Ovary (tissue), 9 donors: ENCODE measurements around the gene PLCB2. TPM values are rescaled to one million over a fixed set of nuclear protein-coding genes. Genes with fewer than 3 reads are reported as not detected.

Experiments used
- DNase-seq, 5 donors: peaks; one replicate each; pipeline ENCODE4 v3.0.0-alpha.2; 2019 to 2020
- H3K27ac ChIP-seq, 2 donors: fragments of 200-600 bp; one replicate each; pipeline versions ENCODE4 v1.5.1 to v1.8.0; 2019 to 2022
- H3K27me3 ChIP-seq: fragments of 200-600 bp; one replicate; pipeline ENCODE4 v1.8.0; 2022
- H3K36me3 ChIP-seq: fragments of 200-600 bp; sonication (generic); one replicate; pipeline ENCODE4 v1.5.1; 2019
- H3K4me1 ChIP-seq: one replicate; pipeline ENCODE4 v1.8.1; 2013; ENCODE audit warnings: mild to moderate bottlenecking, moderate library complexity; ENCODE audit not compliant: insufficient read depth
- H3K4me3 ChIP-seq: fragments of 200-600 bp; sonication (generic); one replicate; pipeline ENCODE4 v1.5.1; 2017
- H3K9me3 ChIP-seq, 2 donors: fragments of 200-600 bp in 1 of 2; sonication (generic) in 1 of 2; one replicate each; pipeline versions ENCODE4 v1.5.1 to v1.8.1; 2013 to 2019; ENCODE audit warnings: mild to moderate bottlenecking in 1 of 2, moderate library complexity in 1 of 2
- EP300 ChIP-seq: sonication (generic); formaldehyde crosslinking; IDR thresholded peaks from one replicate; pipeline ENCODE4 v1.6.1; 2017; ENCODE audit warnings: antibody characterized with exemption
- POLR2A ChIP-seq: fragments of 450-650 bp; IDR thresholded peaks from one replicate; pipeline ENCODE4 v1.6.1; 2017; ENCODE audit warnings: antibody characterized with exemption, mild to moderate bottlenecking, moderate library complexity
- WGBS, 3 donors: extraction: QIAGEN DNeasy Blood & Tissue Kit in 1 of 3; methylation state at CpG; one replicate each; pipeline versions ENCODE4 v1.1.5 to v1.1.7; 2013 to 2017; 5-methylcytosine and 5-hydroxymethylcytosine counted together
- intact Hi-C, 4 donors: fragments of 100-400 bp; cut with DNase I; formaldehyde crosslinking; loops; one replicate each; pipeline versions ENCODE4 v1.11.0 to v1.15.1; 2022 to 2023
- polyA plus RNA-seq, 2 donors: library from polyadenylated mRNA; stranded (reverse); fragments of 200-250 nt in 1 of 2; fragments of 350-450 nt in 1 of 2; fragmentation: Illumina TruSeq in 1 of 2; extraction: RNeasy Lipid Tissue Mini Kit (QIAGEN cat#74804) in 1 of 2; gene quantifications; one replicate each; pipeline ENCODE4 v1.2.3, GENCODE V29; 2013 to 2014
- total RNA-seq, 7 donors: library from RNA; depleted of rRNA in 2 of 7; stranded (reverse); fragments of >200 nt in 2 of 7; fragmentation: NEBNext Ultra II Directional in 3 of 7; extraction: Animal tissue kit (Norgen Biotek cat#: 25700) in 3 of 7; gene quantifications; one replicate each; pipeline versions ENCODE4 v1.1.0 to v1.2.4, GENCODE V29; 2016 to 2023
- TF ChIP-seq, protein P1 (sequence below), 3 donors: fragments of 450-650 bp in 2 of 3; fragments of 200-600 bp in 1 of 3; IDR thresholded peaks; one replicate each; pipeline versions ENCODE4 v1.5.1 to v1.8.0; 2016 to 2022; ENCODE audit warnings: antibody characterized with exemption in 3 of 3, mild to moderate bottlenecking in 1 of 3
- donor health status: DM: no; HTN: no; CAD: no; lungs with moderate emphysema.
- donor health status: DM: no; HTN: no; CAD: no.
- donor health status: Bipolar disorder and iron deficiency.
- donor health status: DM: yes; HTN: yes; CAD: no.
- donor health status: DM: no; HTN: no; CAD: no.
- donor health status: DM: yes; HTN: yes; CAD: no.

The PLCB2 gene
- total and polyA plus RNA-seq, 9 donors: 1.9 to 13.9 (median 6.0) TPM

DNA sequence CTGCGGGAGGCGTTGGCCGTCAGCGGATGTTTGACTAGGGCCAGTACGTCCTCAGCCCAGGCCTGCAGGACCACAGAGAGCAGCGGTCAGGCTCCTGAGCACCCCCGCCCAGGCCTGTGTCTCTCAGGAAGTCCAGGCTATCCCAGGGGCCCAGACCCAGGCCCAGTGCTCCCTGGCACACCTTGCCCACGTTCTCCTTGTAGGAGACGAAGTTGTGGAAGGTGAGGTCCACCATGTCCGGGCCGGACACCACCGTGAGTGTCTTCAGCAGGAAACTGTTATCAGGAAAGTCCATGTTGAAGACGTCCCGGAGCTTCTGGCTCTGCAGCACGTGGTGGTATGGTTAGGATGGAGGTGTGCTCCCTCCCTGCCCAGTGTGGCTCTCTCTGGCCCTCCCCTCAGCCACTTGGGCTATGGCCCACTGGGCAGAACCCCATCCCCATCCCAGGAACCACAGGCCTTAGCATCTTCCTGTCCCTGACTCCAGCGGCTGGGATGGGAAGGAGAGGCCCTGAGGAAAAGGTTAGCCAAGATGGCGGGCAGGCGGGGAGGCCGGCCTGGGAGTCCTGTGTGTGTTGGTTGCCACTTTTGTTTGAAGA is 5.3 kb downstream of the PLCB2 start:
- WGBS, 3 donors: 91 to 95% (median 92%) methylated on average over 19 of the region's 19 CpGs
- Histone ChIP-seq H3K36me3 (no peaks in the 10 kb centered on the region), H3K27ac (no peak overlapping the region), H3K27me3 (no peaks in the 10 kb centered on the region), H3K4me1 (no peaks in the 10 kb centered on the region), H3K4me3 (no peak overlapping the region), H3K9me3 (no peaks in the 10 kb centered on the region)
- TF ChIP-seq EP300: no peak
- TF ChIP-seq POLR2A: no peak
- TF ChIP-seq, protein P1, sequence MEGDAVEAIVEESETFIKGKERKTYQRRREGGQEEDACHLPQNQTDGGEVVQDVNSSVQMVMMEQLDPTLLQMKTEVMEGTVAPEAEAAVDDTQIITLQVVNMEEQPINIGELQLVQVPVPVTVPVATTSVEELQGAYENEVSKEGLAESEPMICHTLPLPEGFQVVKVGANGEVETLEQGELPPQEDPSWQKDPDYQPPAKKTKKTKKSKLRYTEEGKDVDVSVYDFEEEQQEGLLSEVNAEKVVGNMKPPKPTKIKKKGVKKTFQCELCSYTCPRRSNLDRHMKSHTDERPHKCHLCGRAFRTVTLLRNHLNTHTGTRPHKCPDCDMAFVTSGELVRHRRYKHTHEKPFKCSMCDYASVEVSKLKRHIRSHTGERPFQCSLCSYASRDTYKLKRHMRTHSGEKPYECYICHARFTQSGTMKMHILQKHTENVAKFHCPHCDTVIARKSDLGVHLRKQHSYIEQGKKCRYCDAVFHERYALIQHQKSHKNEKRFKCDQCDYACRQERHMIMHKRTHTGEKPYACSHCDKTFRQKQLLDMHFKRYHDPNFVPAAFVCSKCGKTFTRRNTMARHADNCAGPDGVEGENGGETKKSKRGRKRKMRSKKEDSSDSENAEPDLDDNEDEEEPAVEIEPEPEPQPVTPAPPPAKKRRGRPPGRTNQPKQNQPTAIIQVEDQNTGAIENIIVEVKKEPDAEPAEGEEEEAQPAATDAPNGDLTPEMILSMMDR (IDR thresholded peaks at IDR 0.05): no peak
- DNase-seq: no peak
- intact Hi-C loops: no loop called here

DNA sequence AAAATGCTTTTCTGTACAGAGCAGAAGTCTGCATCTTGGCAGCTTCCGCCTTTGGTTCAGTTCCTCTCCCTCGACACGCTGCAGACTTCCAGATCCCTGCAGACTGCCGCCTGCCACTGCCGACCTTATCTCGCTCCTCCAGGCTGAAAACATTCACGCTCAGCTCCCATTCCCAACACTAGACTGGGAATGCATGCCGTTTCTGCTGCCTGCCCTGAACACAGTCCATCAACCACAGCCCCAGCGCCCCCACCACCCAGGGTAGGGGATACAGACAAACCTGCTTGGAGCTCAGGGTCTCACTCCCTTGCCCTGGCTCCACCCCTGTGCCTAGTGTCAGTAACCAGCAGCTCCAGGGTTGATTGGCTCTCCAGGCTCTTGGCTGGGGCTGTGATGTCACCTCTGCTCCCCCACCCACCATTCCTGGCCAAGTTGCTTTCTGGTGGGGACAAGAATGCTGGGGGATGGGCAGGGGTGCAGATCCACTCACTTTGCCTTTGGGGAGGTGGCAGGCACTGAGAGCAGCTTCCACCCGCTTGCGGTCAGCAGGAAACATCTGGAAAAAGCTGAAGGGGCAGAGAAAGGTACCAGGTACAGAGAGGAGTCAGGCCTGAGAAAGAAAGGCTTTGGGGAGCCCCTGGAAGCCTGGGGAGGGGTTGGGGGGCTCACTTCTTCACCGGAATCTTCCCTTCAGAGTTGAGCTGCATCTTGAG is 6.1 kb downstream of the PLCB2 start:
- no peaks in the 10 kb centered on the region for H3K27me3 ChIP-seq
- H3K4me1 ChIP-seq: no peaks in the 10 kb centered on the region
- H3K9me3 ChIP-seq: no peaks in the 10 kb centered on the region
- intact Hi-C loops: no loop called here
- TF ChIP-seq POLR2A (no peak), EP300 (no peak)
- TF ChIP-seq, protein P1 (IDR thresholded peaks at IDR 0.05): no peak
- H3K4me3 ChIP-seq: no peak overlapping the region
- no peak for DNase-seq
- no peaks in the 10 kb centered on the region for H3K36me3 ChIP-seq
- H3K27ac ChIP-seq: no peak overlapping the region
- WGBS, 3 donors: 30 to 39% (median 31%) methylated on average over 12 of the region's 12 CpGs

DNA sequence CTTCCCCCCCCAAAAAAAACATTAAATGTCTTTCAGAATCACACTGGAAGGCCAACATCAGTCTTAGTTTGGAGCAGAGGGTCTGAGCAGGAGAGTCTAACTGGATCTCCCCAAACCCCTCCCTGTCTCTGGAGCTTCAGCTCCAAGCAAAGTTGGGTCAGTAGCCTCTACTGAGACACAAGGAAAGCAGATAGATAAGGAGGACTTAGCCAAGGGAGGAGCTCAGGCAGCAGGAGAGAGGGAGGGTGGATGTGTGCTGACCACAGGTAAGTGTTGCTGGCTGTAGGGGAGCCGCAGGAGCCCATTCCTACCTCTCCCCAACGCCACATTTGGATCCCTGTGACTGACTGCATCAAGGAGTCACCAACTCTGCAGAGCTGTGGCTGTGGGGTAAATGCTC is 7.0 kb downstream of the PLCB2 start:
- Histone ChIP-seq H3K4me3 (no peak overlapping the region), H3K9me3 (no peaks in the 10 kb centered on the region), H3K4me1 (no peaks in the 10 kb centered on the region), H3K27ac (no peak overlapping the region), H3K27me3 (no peaks in the 10 kb centered on the region), H3K36me3 (no peaks in the 10 kb centered on the region)
- no peak for TF ChIP-seq POLR2A
- TF ChIP-seq EP300: no peak
- TF ChIP-seq, protein P1 (IDR thresholded peaks at IDR 0.05): no peak
- DNase-seq: no peak
- WGBS, 3 donors: 91 to 96% (median 93%) methylated on average over 2 of the region's 2 CpGs
- intact Hi-C loops: no loop called here

DNA sequence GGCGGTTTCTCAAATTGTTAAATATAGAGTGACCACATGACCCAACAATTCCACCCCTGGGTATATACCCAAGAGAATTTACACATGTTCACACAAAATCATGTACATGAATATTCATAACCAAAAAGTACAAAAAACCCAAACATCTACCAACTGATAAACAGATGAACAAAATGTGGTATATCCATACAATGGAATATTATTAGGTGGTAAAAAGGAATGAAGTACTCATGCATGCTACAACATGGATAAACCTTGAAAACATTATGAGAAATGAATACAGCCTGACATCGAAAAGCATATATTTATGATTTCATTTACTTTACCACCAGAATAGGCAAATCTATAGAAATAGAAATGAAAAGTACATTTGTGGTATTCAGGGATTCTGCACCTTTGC is 7.4 kb downstream of the PLCB2 start:
- WGBS, 3 donors: 97 to 98% (median 97%) methylated on average over 2 of the region's 2 CpGs

More for the DNA sequence above, 7.4 kb downstream of the PLCB2 start:
- no peak overlapping the region for H3K4me3 ChIP-seq
- DNase-seq: no peak
- no peaks in the 10 kb centered on the region for H3K27me3 ChIP-seq
- H3K27ac ChIP-seq: no peak overlapping the region
- no peak for TF ChIP-seq POLR2A
- no peak for TF ChIP-seq EP300
- TF ChIP-seq, protein P1 (IDR thresholded peaks at IDR 0.05): no peak
- H3K4me1 ChIP-seq: no peaks in the 10 kb centered on the region
- H3K36me3 ChIP-seq: no peaks in the 10 kb centered on the region
- intact Hi-C loops: no loop called here
- H3K9me3 ChIP-seq: no peaks in the 10 kb centered on the region
